ENCODE data around the gene GNG11.

The GNG11 gene

GRCh38 chr7:93923942-93924341 lies 2.4 kb downstream of the GNG11 start:
- no peak overlapping the region for H3K14ac ChIP-seq (ENCODE audit: low read length)
- H4K8ac ChIP-seq (ENCODE audit: low read depth, low read length), result no peak overlapping the region
- peaks cover 0 to 3% of the 10 kb centered on the region in 2 donors for H3K9me3 ChIP-seq (replicated peaks in 1 of 2; ENCODE audit: control insufficient read depth in 2 of 2, insufficient read depth in 1 of 2, low read depth in 1 of 2, low read length in 2 of 2)
- H2BK15ac ChIP-seq (ENCODE audit: low read length), result no peak overlapping the region
- no peak overlapping the region for H2AK5ac ChIP-seq (ENCODE audit: low read depth, low read length)
- no peak overlapping the region for H2BK5ac ChIP-seq (ENCODE audit: low read length)
- no peak overlapping the region for H3K18ac ChIP-seq (ENCODE audit: low read length)
- no peak overlapping the region for H3K23ac ChIP-seq (ENCODE audit: low read depth, low read length, poor library complexity)
- H4K91ac ChIP-seq (ENCODE audit: low read depth, low read length, poor library complexity), result no peak overlapping the region
- DNase-seq (ENCODE audit: low spot score), result no peak
- no peak overlapping the region for H3K4ac ChIP-seq (ENCODE audit: low read length)
- no peaks in the 10 kb centered on the region for H3K27me3 ChIP-seq (ENCODE audit: control insufficient read depth in 3 of 3, insufficient read depth in 3 of 3, low read depth in 1 of 3, low read length in 3 of 3)
- no peak overlapping the region for H2BK12ac ChIP-seq (ENCODE audit: low read length)
- H3K36me3 ChIP-seq (replicated peaks in 1 of 2; ENCODE audit: control insufficient read depth in 2 of 2, insufficient read depth in 2 of 2, low read length in 2 of 2), result peaks cover 0 to 46% of the 10 kb centered on the region in 2 donors
- no peak overlapping the region for H3K27ac ChIP-seq (replicated peaks; ENCODE audit: low read length)
- WGBS, 2 donors (ENCODE audit: extremely low coverage in 2 of 2, insufficient read length in 2 of 2, insufficient replicate concordance in 1 of 2), result no CpG with 5 or more reads among the region's 1 CpG
- H3K9ac ChIP-seq (ENCODE audit: low read depth, low read length, poor library complexity), result no peak overlapping the region
- peak overlapping the region in 1 of 2 donors; percentile 79 for H3K4me3 ChIP-seq (ENCODE audit: low read length in 2 of 2)
- H2BK120ac ChIP-seq (ENCODE audit: low read depth, low read length), result no peak overlapping the region
- no peak overlapping the region for H3K4me2 ChIP-seq (ENCODE audit: insufficient read depth, low read length, poor library complexity, severe bottlenecking)
- peak overlapping the region; percentile 41 for H2AFZ ChIP-seq (ENCODE audit: low read length)
- no peaks in the 10 kb centered on the region for H3K79me1 ChIP-seq (ENCODE audit: low read depth, low read length)
- H3K4me1 ChIP-seq (ENCODE audit: control insufficient read depth in 2 of 2, insufficient read depth in 1 of 2, low read depth in 1 of 2, low read length in 2 of 2), result peaks cover 0 to 10% of the 10 kb centered on the region in 2 donors

- Histone ChIP-seq H2BK120ac (ENCODE audit: low read depth, low read length) (no peak overlapping the region), H3K4me3 (ENCODE audit: low read length in 2 of 2) (no peak overlapping the region), H2BK12ac (ENCODE audit: low read length) (no peak overlapping the region), H3K18ac (ENCODE audit: low read length) (no peak overlapping the region), H4K8ac (ENCODE audit: low read depth, low read length) (no peak overlapping the region), H4K91ac (ENCODE audit: low read depth, low read length, poor library complexity) (no peak overlapping the region), H3K9me3 (replicated peaks in 1 of 2; ENCODE audit: control insufficient read depth in 2 of 2, insufficient read depth in 1 of 2, low read depth in 1 of 2, low read length in 2 of 2) (peaks cover 0 to 3% of the 10 kb centered on the region in 2 donors), H2AFZ (ENCODE audit: low read length) (no peak overlapping the region), H3K4ac (ENCODE audit: low read length) (no peak overlapping the region), H2BK15ac (ENCODE audit: low read length) (no peak overlapping the region), H3K14ac (ENCODE audit: low read length) (no peak overlapping the region), H3K4me2 (ENCODE audit: insufficient read depth, low read length, poor library complexity, severe bottlenecking) (no peak overlapping the region), H3K27ac (replicated peaks; ENCODE audit: low read length) (no peak overlapping the region), H3K36me3 (replicated peaks in 1 of 2; ENCODE audit: control insufficient read depth in 2 of 2, insufficient read depth in 2 of 2, low read length in 2 of 2) (peaks cover 0 to 46% of the 10 kb centered on the region in 2 donors), H2AK5ac (ENCODE audit: low read depth, low read length) (no peak overlapping the region), H3K23ac (ENCODE audit: low read depth, low read length, poor library complexity) (no peak overlapping the region), H2BK5ac (ENCODE audit: low read length) (no peak overlapping the region), H3K27me3 (ENCODE audit: control insufficient read depth in 3 of 3, insufficient read depth in 3 of 3, low read depth in 1 of 3, low read length in 3 of 3) (no peaks in the 10 kb centered on the region), H3K79me1 (ENCODE audit: low read depth, low read length) (no peaks in the 10 kb centered on the region), H3K4me1 (ENCODE audit: control insufficient read depth in 2 of 2, insufficient read depth in 1 of 2, low read depth in 1 of 2, low read length in 2 of 2) (peaks cover 0 to 5% of the 10 kb centered on the region in 2 donors), H3K9ac (ENCODE audit: low read depth, low read length, poor library complexity) (no peak overlapping the region)
- no peak for DNase-seq (ENCODE audit: low spot score)
- no CpG with 5 or more reads among the region's 1 CpG for WGBS, 2 donors (ENCODE audit: extremely low coverage in 2 of 2, insufficient read length in 2 of 2, insufficient replicate concordance in 1 of 2)
Measured at GRCh38 chr7:93926800-93927199, 5.3 kb downstream of the GNG11 start.

GRCh38 chr7:93927585-93927984 lies 6.0 kb downstream of the GNG11 start:
- H3K4me1 ChIP-seq (ENCODE audit: control insufficient read depth in 2 of 2, insufficient read depth in 1 of 2, low read depth in 1 of 2, low read length in 2 of 2), result peaks cover 0 to 5% of the 10 kb centered on the region in 2 donors
- no peak overlapping the region for H3K18ac ChIP-seq (ENCODE audit: low read length)
- no peak overlapping the region for H3K27ac ChIP-seq (replicated peaks; ENCODE audit: low read length)
- no peak overlapping the region for H3K9ac ChIP-seq (ENCODE audit: low read depth, low read length, poor library complexity)
- H3K9me3 ChIP-seq (replicated peaks in 1 of 2; ENCODE audit: control insufficient read depth in 2 of 2, insufficient read depth in 1 of 2, low read depth in 1 of 2, low read length in 2 of 2), result peaks cover 0 to 3% of the 10 kb centered on the region in 2 donors
- no peaks in the 10 kb centered on the region for H3K79me1 ChIP-seq (ENCODE audit: low read depth, low read length)
- H2BK12ac ChIP-seq (ENCODE audit: low read length), result no peak overlapping the region
- no peak for DNase-seq (ENCODE audit: low spot score)
- no peaks in the 10 kb centered on the region for H3K27me3 ChIP-seq (ENCODE audit: control insufficient read depth in 3 of 3, insufficient read depth in 3 of 3, low read depth in 1 of 3, low read length in 3 of 3)
- H3K23ac ChIP-seq (ENCODE audit: low read depth, low read length, poor library complexity), result no peak overlapping the region
- H3K14ac ChIP-seq (ENCODE audit: low read length), result no peak overlapping the region
- H2AFZ ChIP-seq (ENCODE audit: low read length), result no peak overlapping the region
- no peak overlapping the region for H3K4me3 ChIP-seq (ENCODE audit: low read length in 2 of 2)
- no peak overlapping the region for H4K91ac ChIP-seq (ENCODE audit: low read depth, low read length, poor library complexity)
- peaks cover 0 to 46% of the 10 kb centered on the region in 2 donors for H3K36me3 ChIP-seq (replicated peaks in 1 of 2; ENCODE audit: control insufficient read depth in 2 of 2, insufficient read depth in 2 of 2, low read length in 2 of 2)
- H2BK120ac ChIP-seq (ENCODE audit: low read depth, low read length), result no peak overlapping the region
- H2AK5ac ChIP-seq (ENCODE audit: low read depth, low read length), result no peak overlapping the region
- no peak overlapping the region for H4K8ac ChIP-seq (ENCODE audit: low read depth, low read length)
- no peak overlapping the region for H3K4ac ChIP-seq (ENCODE audit: low read length)
- H3K4me2 ChIP-seq (ENCODE audit: insufficient read depth, low read length, poor library complexity, severe bottlenecking), result no peak overlapping the region
- H2BK5ac ChIP-seq (ENCODE audit: low read length), result no peak overlapping the region
- no peak overlapping the region for H2BK15ac ChIP-seq (ENCODE audit: low read length)
- no CpG with 5 or more reads among the region's 3 CpGs for WGBS, 2 donors (ENCODE audit: extremely low coverage in 2 of 2, insufficient read length in 2 of 2, insufficient replicate concordance in 1 of 2)

- no peaks in the 10 kb centered on the region for H3K79me1 ChIP-seq (ENCODE audit: low read depth, low read length)
- no peak overlapping the region for H3K18ac ChIP-seq (ENCODE audit: low read length)
- WGBS, 2 donors (ENCODE audit: extremely low coverage in 2 of 2, insufficient read length in 2 of 2, insufficient replicate concordance in 1 of 2), result no CpG with 5 or more reads among the region's 3 CpGs
Measured at GRCh38 chr7:93931655-93932054, 10.1 kb downstream of the GNG11 start.

More at GRCh38 chr7:93931655-93932054, 10.1 kb downstream of the GNG11 start:
- Histone ChIP-seq H3K23ac (ENCODE audit: low read depth, low read length, poor library complexity) (no peak overlapping the region), H4K91ac (ENCODE audit: low read depth, low read length, poor library complexity) (no peak overlapping the region), H3K27ac (replicated peaks; ENCODE audit: low read length) (no peak overlapping the region), H2BK15ac (ENCODE audit: low read length) (no peak overlapping the region), H2BK12ac (ENCODE audit: low read length) (no peak overlapping the region), H3K4me1 (ENCODE audit: control insufficient read depth in 2 of 2, insufficient read depth in 1 of 2, low read depth in 1 of 2, low read length in 2 of 2) (no peaks in the 10 kb centered on the region), H3K36me3 (replicated peaks in 1 of 2; ENCODE audit: control insufficient read depth in 2 of 2, insufficient read depth in 2 of 2, low read length in 2 of 2) (peaks cover 0 to 18% of the 10 kb centered on the region in 2 donors), H3K9me3 (replicated peaks in 1 of 2; ENCODE audit: control insufficient read depth in 2 of 2, insufficient read depth in 1 of 2, low read depth in 1 of 2, low read length in 2 of 2) (no peaks in the 10 kb centered on the region), H2AK5ac (ENCODE audit: low read depth, low read length) (no peak overlapping the region), H2BK120ac (ENCODE audit: low read depth, low read length) (no peak overlapping the region), H4K8ac (ENCODE audit: low read depth, low read length) (no peak overlapping the region), H3K9ac (ENCODE audit: low read depth, low read length, poor library complexity) (no peak overlapping the region), H3K4ac (ENCODE audit: low read length) (no peak overlapping the region), H3K4me2 (ENCODE audit: insufficient read depth, low read length, poor library complexity, severe bottlenecking) (no peak overlapping the region), H2BK5ac (ENCODE audit: low read length) (no peak overlapping the region), H2AFZ (ENCODE audit: low read length) (no peak overlapping the region), H3K14ac (ENCODE audit: low read length) (no peak overlapping the region), H3K4me3 (ENCODE audit: low read length in 2 of 2) (no peak overlapping the region), H3K27me3 (ENCODE audit: control insufficient read depth in 3 of 3, insufficient read depth in 3 of 3, low read depth in 1 of 3, low read length in 3 of 3) (no peaks in the 10 kb centered on the region)
- no peak for DNase-seq (ENCODE audit: low spot score)
